Colonic mucosa (tissue), 4 donors: ENCODE measurements around the gene PARVA. TPM values are rescaled to one million over a fixed set of nuclear protein-coding genes. Genes with fewer than 3 reads are reported as not detected.
A peak's percentile ranks its signal among the peaks of the same experiment; 100 is the strongest.

Source experiments
- DNase-seq: peaks from one replicate; pipeline ENCODE4 v3.0.0-alpha.2; 2020
- H3K27ac ChIP-seq: fragments of 200-600 bp; one replicate; pipeline ENCODE4 v1.8.0; 2021
- H3K27me3 ChIP-seq: fragments of 200-600 bp; one replicate; pipeline ENCODE4 v1.8.0; 2021
- H3K36me3 ChIP-seq: fragments of 200-600 bp; one replicate; pipeline ENCODE4 v1.8.0; 2021
- H3K4me1 ChIP-seq: fragments of 200-600 bp; one replicate; pipeline ENCODE4 v1.8.0; 2021; ENCODE audit warnings: mild to moderate bottlenecking
- H3K4me3 ChIP-seq: fragments of 200-600 bp; one replicate; pipeline ENCODE4 v1.8.0; 2021
- H3K9ac ChIP-seq, 2 donors: one replicate each; pipeline ENCODE4 v1.7.0; 2013; ENCODE audit warnings: control low read depth in 2 of 2, low read depth in 2 of 2, low read length in 2 of 2
- H3K9me3 ChIP-seq: fragments of 200-600 bp; one replicate; pipeline ENCODE4 v1.8.0; 2021
- CTCF ChIP-seq: fragments of 200-600 bp; IDR thresholded peaks from one replicate; pipeline ENCODE4 v1.8.0; 2022; ENCODE audit warnings: antibody characterized with exemption, mild to moderate bottlenecking
- intact Hi-C: fragments of 100-400 bp; cut with DNase I; formaldehyde crosslinking; loops from one replicate; pipeline ENCODE4 v1.14.1; 2022
- total RNA-seq, 2 donors: library from RNA; stranded (reverse); fragmentation: NEBNext Ultra II Directional in 1 of 2; extraction: Animal tissue kit (Norgen Biotek cat#: 25700) in 1 of 2; gene quantifications; one replicate each; pipeline ENCODE4 v1.2.1, GENCODE V29; 2021
- donor health status: healthy.
- donor health status: DM: no; HTN: no; CAD: no.
- donor health status: DM: no; HTN: no; CAD: no.

Gene PARVA
- total RNA-seq, 2 donors from 2014 or later = 61.8 to 78.5 TPM

- no peaks in the 10 kb centered on the region for H3K9me3 ChIP-seq
- DNase-seq = peak; percentile 3
- no peak overlapping the region for H3K4me3 ChIP-seq
- intact Hi-C loops = no loop called here
- H3K36me3 ChIP-seq = no peaks in the 10 kb centered on the region
- TF ChIP-seq CTCF = no peak
- H3K4me1 ChIP-seq = no peaks in the 10 kb centered on the region
- no peaks in the 10 kb centered on the region for H3K27me3 ChIP-seq
- no peak overlapping the region for H3K27ac ChIP-seq
- no peak overlapping the region for H3K9ac ChIP-seq
Observed at GRCh38 chr11:12546660-12547059, 169.3 kb downstream of the PARVA start.

- Histone ChIP-seq H3K9ac (no peak overlapping the region), H3K9me3 (no peaks in the 10 kb centered on the region), H3K36me3 (no peaks in the 10 kb centered on the region), H3K4me3 (no peak overlapping the region), H3K27me3 (no peaks in the 10 kb centered on the region), H3K27ac (no peak overlapping the region), H3K4me1 (no peaks in the 10 kb centered on the region)
- no peak for TF ChIP-seq CTCF
- DNase-seq = no peak
- intact Hi-C loops = no loop called here
Observed at GRCh38 chr11:12547953-12548650, 170.7 kb downstream of the PARVA start.

GRCh38 chr11:12552692-12553091 is 175.3 kb downstream of the PARVA start:
- no peak overlapping the region for H3K27ac ChIP-seq

GRCh38 chr11:12554122-12554521 is 176.8 kb downstream of the PARVA start:
- Histone ChIP-seq H3K27me3 (no peaks in the 10 kb centered on the region), H3K36me3 (no peaks in the 10 kb centered on the region), H3K4me1 (no peaks in the 10 kb centered on the region), H3K27ac (no peak overlapping the region), H3K9ac (no peak overlapping the region), H3K4me3 (no peak overlapping the region), H3K9me3 (no peaks in the 10 kb centered on the region)
- DNase-seq = no peak
- intact Hi-C loops = no loop called here
- TF ChIP-seq CTCF = no peak

More at GRCh38 chr11:12552692-12553091, 175.3 kb downstream of the PARVA start:
- TF ChIP-seq CTCF = no peak
- intact Hi-C loops = no loop called here
- no peaks in the 10 kb centered on the region for H3K36me3 ChIP-seq
- H3K4me1 ChIP-seq = no peaks in the 10 kb centered on the region
- no peaks in the 10 kb centered on the region for H3K27me3 ChIP-seq
- H3K9ac ChIP-seq = no peak overlapping the region
- H3K4me3 ChIP-seq = no peak overlapping the region
- H3K9me3 ChIP-seq = no peaks in the 10 kb centered on the region
- DNase-seq = no peak

GRCh38 chr11:12556155-12556554 is 178.8 kb downstream of the PARVA start:
- no peak for DNase-seq
- intact Hi-C loops = no loop called here
- no peak overlapping the region for H3K9ac ChIP-seq
- H3K4me3 ChIP-seq = no peak overlapping the region
- TF ChIP-seq CTCF = no peak
- H3K36me3 ChIP-seq = no peaks in the 10 kb centered on the region
- no peaks in the 10 kb centered on the region for H3K4me1 ChIP-seq
- H3K9me3 ChIP-seq = no peaks in the 10 kb centered on the region
- H3K27ac ChIP-seq = peak overlapping the region; percentile 11
- H3K27me3 ChIP-seq = no peaks in the 10 kb centered on the region
